Adipose tissue (tissue), 3 donors: ENCODE measurements around the gene HGD. TPM values are rescaled to one million over a fixed set of nuclear protein-coding genes. Genes with fewer than 3 reads are reported as not detected.
"Not testable (repeated sequence)": the region's sequence is repeated elsewhere in the genome, so short reads cannot be mapped to it uniquely, and the experiment has no call there.

ENCODE experiments used
- H3K27ac ChIP-seq: one replicate; pipeline ENCODE4 v1.5.1; 2013; ENCODE audit warnings: low read depth, low read length
- WGBS, 3 donors: extraction: QIAGEN DNeasy Blood & Tissue Kit; methylation state at CpG; one replicate each; pipeline ENCODE4 v1.1.7; 2013; 5-methylcytosine and 5-hydroxymethylcytosine counted together
- polyA plus RNA-seq, 3 donors: library from polyadenylated mRNA; stranded (reverse); fragments of 200-250 nt; gene quantifications; one replicate each; pipeline ENCODE4 v1.2.3, GENCODE V29; 2013
- donor health status: healthy with polysubstance abuse.
- donor health status: Bipolar disorder and iron deficiency.
- donor health status: healthy.

HGD gene
- polyA plus RNA-seq, 3 donors: 1.2 to 44.6 (median 1.9) TPM

GRCh38 chr3:120645083-120645845 is 36.8 kb downstream of the HGD start:
- H3K27ac ChIP-seq: no peak overlapping the region
- WGBS, 3 donors: 35 to 71% (median 37%) methylated on average over 5 of the region's 5 CpGs

GRCh38 chr3:120642368-120642948 is 39.6 kb downstream of the HGD start:
- 43 to 87% (median 43%) methylated on average over 4 of the region's 4 CpGs for WGBS, 3 donors
- no peak overlapping the region for H3K27ac ChIP-seq

GRCh38 chr3:120641696-120642246 is 40.3 kb downstream of the HGD start:
- WGBS, 3 donors: 87 to 93% (median 92%) methylated on average over 2 of the region's 2 CpGs
- H3K27ac ChIP-seq: no peak overlapping the region

GRCh38 chr3:120640231-120640630 is 41.8 kb downstream of the HGD start:
- WGBS, 3 donors: 82 to 92% (median 90%) methylated on average over 1 of the region's 1 CpG

GRCh38 chr3:120638820-120639219 is 43.2 kb downstream of the HGD start:
- H3K27ac ChIP-seq: not testable (repeated sequence)
- 88 to 99% (median 91%) methylated on average over 4 of the region's 4 CpGs for WGBS, 3 donors

More at GRCh38 chr3:120640231-120640630, 41.8 kb downstream of the HGD start:
- H3K27ac ChIP-seq: no peak overlapping the region

GRCh38 chr3:120637851-120638559 is 44.0 kb downstream of the HGD start:
- 82 to 87% (median 84%) methylated on average over 6 of the region's 6 CpGs for WGBS, 3 donors
- H3K27ac ChIP-seq: no peak overlapping the region

- 41 to 75% (median 63%) methylated on average over 2 of the region's 2 CpGs for WGBS, 3 donors
- no peak overlapping the region for H3K27ac ChIP-seq
Measured at GRCh38 chr3:120636795-120637401, 45.1 kb downstream of the HGD start.

- WGBS, 3 donors: 0 to 45% (median 36%) methylated on average over 1 of the region's 1 CpG
- H3K27ac ChIP-seq: no peak overlapping the region
Measured at GRCh38 chr3:120634539-120634938, 47.5 kb downstream of the HGD start.

- no peak overlapping the region for H3K27ac ChIP-seq
Measured at GRCh38 chr3:120625159-120625586, 56.9 kb downstream of the HGD start.

- H3K27ac ChIP-seq: no peak overlapping the region
Measured at GRCh38 chr3:120623727-120624093, 58.3 kb downstream of the HGD start.

GRCh38 chr3:120622870-120623726 is 58.9 kb downstream of the HGD start:
- WGBS, 3 donors: 86 to 90% (median 90%) methylated on average over 12 of the region's 12 CpGs

GRCh38 chr3:120622457-120622856 is 59.6 kb downstream of the HGD start:
- H3K27ac ChIP-seq: no peak overlapping the region
- 81 to 90% (median 85%) methylated on average over 3 of the region's 3 CpGs for WGBS, 3 donors

More at GRCh38 chr3:120622870-120623726, 58.9 kb downstream of the HGD start:
- no peak overlapping the region for H3K27ac ChIP-seq

- 83 to 90% (median 86%) methylated on average over 8 of the region's 8 CpGs for WGBS, 3 donors
- H3K27ac ChIP-seq: not testable (repeated sequence)
Measured at GRCh38 chr3:120616745-120617144, 65.3 kb downstream of the HGD start.

GRCh38 chr3:120615847-120616609 is 66.0 kb downstream of the HGD start:
- WGBS, 3 donors: 44 to 83% (median 52%) methylated on average over 13 of the region's 13 CpGs
- no peak overlapping the region for H3K27ac ChIP-seq

- H3K27ac ChIP-seq: no peak overlapping the region
- 66 to 83% (median 77%) methylated on average over 8 of the region's 8 CpGs for WGBS, 3 donors
Measured at GRCh38 chr3:120614765-120615164, 67.3 kb downstream of the HGD start.

- WGBS, 3 donors: 84 to 88% (median 86%) methylated on average over 4 of the region's 4 CpGs
- no peak overlapping the region for H3K27ac ChIP-seq
Measured at GRCh38 chr3:120608506-120608905, 73.5 kb downstream of the HGD start.

- no peak overlapping the region for H3K27ac ChIP-seq
Measured at GRCh38 chr3:120604784-120605183, 77.3 kb downstream of the HGD start.
